A549 (cell line): Measurements from ENCODE around the gene ARID1B. TPM values are rescaled to one million over a fixed set of nuclear protein-coding genes. Genes with fewer than 3 reads are reported as not detected.

ENCODE experiments used
- ATAC-seq, 2 experiments: fragments of 200-7000 bp in 1 of 2; fragments of >200 bp in 1 of 2; cut with Nextera tagmentation in 1 of 2; cut with Tn5 transposase in 1 of 2; 3 replicates each; pipeline versions ENCODE4 v1.8.0 to v1.9.1; 2018 to 2020; ENCODE audit warnings: mild to moderate bottlenecking in 1 of 2, moderate library complexity in 1 of 2
- CTCF ChIA-PET: fragments of 300-600 bp; sonication (Branson Sonifier 250); formaldehyde crosslinking; extraction: SDS; loops from one replicate; lab custom pipeline; 2021; ENCODE audit warnings: antibody characterized with exemption, inconsistent platforms; lab: Yijun Ruan, JAX
- POLR2A ChIA-PET: fragments of 350-600 bp; formaldehyde crosslinking; extraction: SDS; loops from one replicate; lab custom pipeline; 2021; ENCODE audit warnings: antibody characterized with exemption, inconsistent platforms; lab: Yijun Ruan, JAX
- DNase-seq, 2 experiments: peaks; one replicate each; pipeline versions ENCODE4 v3.0.0 to v3.0.0-alpha.2; 2011 to 2016; ENCODE audit warnings: low read depth in 1 of 2, low spot score in 1 of 2
- FAIRE-seq: peaks from 2 replicates; lab custom pipeline; 2011; peaks lifted over from hg19 to GRCh38; lab: Jason Lieb, UNC
- H3K27ac ChIP-seq, 2 experiments: fragments of >200 bp; sonication (Bioruptor Twin); formaldehyde crosslinking; 3 replicates each; pipeline ENCODE4 v1.5.1; 2016 to 2017
- H3K4me1 ChIP-seq: fragments of >200 bp; sonication (Bioruptor Twin); formaldehyde crosslinking; 3 replicates; pipeline ENCODE4 v1.6.1; 2016
- H3K4me2 ChIP-seq: fragments of >200 bp; sonication (Bioruptor Twin); formaldehyde crosslinking; 3 replicates; pipeline ENCODE4 v1.6.1; 2016
- H3K4me3 ChIP-seq: fragments of >200 bp; sonication (Bioruptor Twin); formaldehyde crosslinking; 3 replicates; pipeline ENCODE4 v1.5.1; 2016
- H3K9me3 ChIP-seq: fragments of >200 bp; sonication (Bioruptor Twin); formaldehyde crosslinking; 3 replicates; pipeline ENCODE4 v1.6.1; 2016
- BCL3 ChIP-seq: fragments of >200 bp; sonication (Bioruptor Twin); formaldehyde crosslinking; IDR thresholded peaks from 3 replicates; pipeline ENCODE4 v1.6.1; 2016
- BHLHE40 ChIP-seq: IDR thresholded peaks from 2 replicates; pipeline ENCODE4 v1.6.1; 2012; ENCODE audit warnings: low read depth, low read length, inconsistent platforms
- CHD2 ChIP-seq: fragments of 150-350 bp; IDR thresholded peaks from 2 replicates; pipeline ENCODE4 v1.6.1; 2014; ENCODE audit warnings: low read length; ENCODE audit not compliant: partially characterized antibody
- EHF ChIP-seq: fragments of 250-450 bp; sonication (Bioruptor Pico); IDR thresholded peaks from 2 replicates; pipeline ENCODE4 v1.5.0; 2020; ENCODE audit warnings: mild to moderate bottlenecking
- ESRRA ChIP-seq: fragments of 150-350 bp; IDR thresholded peaks from 2 replicates; pipeline ENCODE4 v1.6.1; 2014; ENCODE audit warnings: mild to moderate bottlenecking, low read length, borderline replicate concordance
- FOSB ChIP-seq: fragments of 250-450 bp; sonication (Bioruptor Pico); IDR thresholded peaks from 2 replicates; pipeline ENCODE4 v1.5.0; 2020; ENCODE audit warnings: mild to moderate bottlenecking, moderate library complexity
- FOXS1 ChIP-seq: fragments of 250-450 bp; sonication (Bioruptor Pico); IDR thresholded peaks from 2 replicates; pipeline ENCODE4 v1.5.0; 2020; ENCODE audit warnings: mild to moderate bottlenecking, moderate library complexity
- HOXB5 ChIP-seq: fragments of 250-450 bp; sonication (Bioruptor Pico); IDR thresholded peaks from 2 replicates; pipeline ENCODE4 v1.5.0; 2020; ENCODE audit warnings: mild to moderate bottlenecking, moderate library complexity
- KDM1A ChIP-seq: fragments of 200-600 bp; sonication (generic); IDR thresholded peaks from 2 replicates; pipeline ENCODE4 v1.6.1; 2016; ENCODE audit warnings: low read depth, mild to moderate bottlenecking
- KDM5A ChIP-seq: fragments of 200-600 bp; sonication (generic); IDR thresholded peaks from 2 replicates; pipeline ENCODE4 v1.6.1; 2016; ENCODE audit warnings: antibody characterized with exemption, mild to moderate bottlenecking
- MAFK ChIP-seq: fragments of 450-650 bp; IDR thresholded peaks from 2 replicates; pipeline ENCODE4 v1.6.1; 2014; ENCODE audit not compliant: partially characterized antibody
- PBX3 ChIP-seq: IDR thresholded peaks from 2 replicates; pipeline ENCODE4 v1.6.1; 2012
- PHF8 ChIP-seq: fragments of 200-600 bp; sonication (generic); IDR thresholded peaks from 2 replicates; pipeline ENCODE4 v1.6.1; 2016; ENCODE audit warnings: low read depth, mild to moderate bottlenecking, antibody characterized with exemption, moderate library complexity, borderline replicate concordance
- POLR2AphosphoS2 ChIP-seq: conservative IDR thresholded peaks from 2 replicates; pipeline ENCODE4 v1.6.1; 2012; ENCODE audit warnings: low read length, improper control_type of control experiment, inconsistent platforms
- RAD21 ChIP-seq, 2 experiments: fragments of >200 bp in 1 of 2; sonication (Bioruptor Twin) in 1 of 2; formaldehyde crosslinking in 1 of 2; IDR thresholded peaks in 1 of 2; conservative IDR thresholded peaks in 1 of 2; 2 replicates in 1 of 2; 3 replicates in 1 of 2; pipeline ENCODE4 v1.6.1; 2012 to 2018; ENCODE audit warnings: inconsistent platforms in 1 of 2
- SMC3 ChIP-seq: fragments of >200 bp; sonication (Bioruptor Twin); formaldehyde crosslinking; IDR thresholded peaks from 3 replicates; pipeline ENCODE4 v1.6.1; 2018; ENCODE audit warnings: inconsistent platforms
- ZC3H11A ChIP-seq: fragments of 450-650 bp; IDR thresholded peaks from 2 replicates; pipeline ENCODE4 v1.6.1; 2014; ENCODE audit warnings: antibody characterized with exemption, mild to moderate bottlenecking
- ZNF302 ChIP-seq: fragments of 250-450 bp; sonication (Bioruptor Pico); IDR thresholded peaks from 2 replicates; pipeline ENCODE4 v1.9.0; 2021; ENCODE audit warnings: inconsistent platforms, mild to moderate bottlenecking, moderate library complexity
- WGBS: methylation state at CpG from one replicate; pipeline ENCODE4 v1.1.6; 2017; ENCODE audit errors: missing lambda C conversion rate; 5-methylcytosine and 5-hydroxymethylcytosine counted together
- polyA plus RNA-seq, 4 experiments: library from polyadenylated mRNA; depleted of rRNA in 3 of 4; stranded (reverse); fragments of >200 nt; fragmentation: RNase III in 1 of 4; extraction: RNeasy Plus Mini Kit Qiagen cat#74134 plus additional on column Dnase treatment in 1 of 4; gene quantifications; 2 replicates in 3 of 4; 3 replicates in 1 of 4; pipeline ENCODE4 v1.2.3, GENCODE V29; 2011 to 2017

Gene ARID1B
- polyA plus RNA-seq, 2 of the 4 experiments (the other 2 are of a cell fraction), result 13.5 to 16.3 TPM

GRCh38 chr6:156904176-156904967, 127.2 kb downstream of the ARID1B start:
- WGBS, result 78% methylated on average over 2 of the region's 2 CpGs
- DNase-seq (no peak), ATAC-seq (no peak), FAIRE-seq (no peak)
- Histone ChIP-seq H3K27ac (no peak overlapping the region), H3K4me2 (no peak overlapping the region), H3K9me3 (no peaks in the 10 kb centered on the region)
- CTCF ChIA-PET, result no interaction called here
- POLR2A ChIA-PET, result no interaction called here
- no peak for TF ChIP-seq ZNF302
- TF ChIP-seq, all 56 proteins: peak for 0
- Histone ChIP-seq H3K4me3 (no peak overlapping the region), H3K4me1 (peaks cover 6% of the 10 kb centered on the region; the same call in 1 of the 3 replicates)

DNA sequence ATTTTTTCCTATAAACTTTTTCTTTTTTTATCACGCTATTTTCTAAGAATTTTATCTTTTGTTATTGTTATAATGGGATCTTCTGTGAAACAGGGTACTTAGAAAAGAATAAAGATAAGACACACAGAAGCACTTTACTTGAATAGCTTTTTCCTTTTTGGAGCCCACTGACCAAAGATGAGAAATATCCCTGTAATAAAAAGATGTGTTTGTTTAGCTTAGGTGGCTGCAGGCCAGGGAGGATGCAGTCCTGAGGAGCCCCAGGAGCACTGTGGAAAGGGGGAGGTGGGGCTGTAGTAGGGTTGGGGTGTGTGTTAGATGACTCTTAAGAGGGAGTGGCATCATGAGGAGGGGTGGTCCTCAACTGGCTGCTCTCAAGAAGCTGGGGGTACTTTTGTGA, 128.6 kb downstream of the ARID1B start:
- H3K4me3 ChIP-seq, result no peak overlapping the region
- H3K27ac ChIP-seq, result no peak overlapping the region
- DNase-seq (no peak), ATAC-seq (no peak), FAIRE-seq (no peak)
- H3K4me1 ChIP-seq, result peaks cover 6% of the 10 kb centered on the region; the same call in 1 of the 3 replicates
- no peaks in the 10 kb centered on the region for H3K9me3 ChIP-seq
- TF ChIP-seq MAFK, result no peak
- no peak for TF ChIP-seq FOSB (CRISPR knock-in tag)
- TF ChIP-seq ZC3H11A, result no peak
- no peak for TF ChIP-seq PBX3
- no peak for TF ChIP-seq KDM1A
- TF ChIP-seq BCL3, result no peak
- no peak for TF ChIP-seq KDM5A
- no peak for TF ChIP-seq SMC3
- no peak for TF ChIP-seq BHLHE40
- TF ChIP-seq POLR2AphosphoS2, result no peak
- TF ChIP-seq ZNF302, result no peak
- no peak for TF ChIP-seq EHF (CRISPR knock-in tag)
- TF ChIP-seq ESRRA, result no peak
- TF ChIP-seq RAD21 (conservative IDR thresholded peaks at IDR 0.05 in 1 of 2, IDR thresholded peaks at IDR 0.05 in 1 of 2), result no peak
- H3K4me2 ChIP-seq, result no peak overlapping the region
- WGBS, result 100% methylated on average over 1 of the region's 1 CpG
- ChIA-PET POLR2A (no interaction called here), CTCF (no interaction called here)

DNA sequence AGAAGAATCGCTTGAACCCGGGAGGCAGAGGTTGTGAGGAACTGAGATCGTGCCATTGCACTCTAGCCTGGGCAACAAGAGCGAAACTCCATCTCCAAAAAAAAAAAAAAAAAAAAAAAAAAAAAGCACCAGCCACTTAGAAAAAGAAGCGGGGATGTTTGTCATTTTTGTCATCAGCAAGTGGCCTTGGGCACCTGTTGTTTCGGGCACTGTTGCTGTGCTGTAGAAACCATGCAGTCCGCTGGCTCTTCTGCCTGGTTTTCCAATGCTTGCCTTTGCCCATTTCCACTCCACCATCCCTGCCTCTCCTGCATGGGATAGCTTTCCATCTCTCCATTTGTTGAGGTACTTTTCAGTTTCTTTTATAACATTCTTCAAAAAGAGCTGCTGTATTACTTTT, 129.3 kb downstream of the ARID1B start:
- FAIRE-seq (no peak), ATAC-seq (no peak), DNase-seq (no peak)
- H3K4me2 ChIP-seq, result no peak overlapping the region
- peaks cover 6% of the 10 kb centered on the region; the same call in 1 of the 3 replicates for H3K4me1 ChIP-seq
- WGBS, result 90% methylated on average over 7 of the region's 7 CpGs
- no peak overlapping the region for H3K27ac ChIP-seq
- H3K4me3 ChIP-seq, result no peak overlapping the region
- TF ChIP-seq HOXB5 (CRISPR knock-in tag) (no peak), BHLHE40 (no peak), FOXS1 (no peak), PHF8 (no peak), CHD2 (no peak), ZNF302 (no peak)
- ChIA-PET POLR2A (no interaction called here), CTCF (interaction anchor here (1.1 kb wide), 1 partner anchor 23 kb away, joined by 3 read pairs; no protein-coding TSS in a partner anchor)
- H3K9me3 ChIP-seq, result no peaks in the 10 kb centered on the region
